Measurements from ENCODE around the gene AHDC1.

The AHDC1 gene

DNA sequence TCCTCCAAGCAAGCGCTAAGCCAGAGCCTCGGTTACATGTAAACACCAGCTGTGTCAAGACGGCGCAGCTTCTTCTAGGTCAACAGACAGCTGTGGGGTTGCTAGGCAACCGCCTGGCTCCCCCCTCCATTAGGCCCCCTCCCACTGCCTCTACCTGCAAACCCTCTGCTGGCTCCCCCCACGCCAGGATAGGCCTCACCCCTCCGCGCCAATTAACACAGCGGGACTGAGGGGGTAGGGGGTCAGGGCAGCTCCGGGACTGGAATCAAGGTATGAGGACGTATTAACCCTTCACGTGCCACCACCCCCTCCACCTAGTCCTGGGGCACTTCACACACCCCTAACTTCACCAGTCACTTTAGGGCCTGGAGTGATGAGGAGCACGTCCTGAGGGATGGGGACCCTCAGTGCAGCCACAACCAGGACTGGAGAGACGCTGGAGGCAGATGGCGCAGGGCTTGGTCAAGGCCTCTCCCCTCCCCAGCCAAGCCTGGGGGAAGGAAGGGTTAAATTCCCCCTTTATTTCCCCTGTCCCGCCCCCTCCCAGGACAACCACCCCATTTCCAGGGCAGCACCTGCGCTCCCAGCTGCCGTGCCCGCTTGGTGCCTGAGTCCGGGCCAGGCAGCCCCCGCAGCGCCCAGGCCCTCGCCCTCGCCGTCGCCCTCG, 76.6 kb downstream of the AHDC1 start:
- Histone ChIP-seq H3K79me2 (ENCODE audit: control insufficient read depth, insufficient read depth, low read length) (no peaks in the 10 kb centered on the region), H3K9ac (ENCODE audit: low read length) (peak overlapping the region; percentile 63), H3K4me2 (ENCODE audit: low read length) (peak overlapping the region; percentile 66), H3K4me3 (ENCODE audit: low read length) (no peak overlapping the region), H3K4me1 (ENCODE audit: control insufficient read depth, low read depth, low read length) (peaks cover 19% of the 10 kb centered on the region), H3K18ac (ENCODE audit: low read length) (peak overlapping the region; percentile 73), H3K79me1 (ENCODE audit: low read length) (no peaks in the 10 kb centered on the region), H4K8ac (ENCODE audit: low read depth, low read length) (no peak overlapping the region), H2AK5ac (ENCODE audit: low read length) (no peak overlapping the region), H3K56ac (ENCODE audit: low read length) (peak overlapping the region; percentile 66), H2BK15ac (replicated peaks; ENCODE audit: low read depth) (no peak overlapping the region), H4K5ac (ENCODE audit: low read length) (no peak overlapping the region), H2BK5ac (ENCODE audit: low read length) (no peak overlapping the region), H2BK120ac (ENCODE audit: low read depth, low read length) (no peak overlapping the region), H3K36me3 (ENCODE audit: control insufficient read depth, insufficient read depth, low read length) (no peaks in the 10 kb centered on the region), H3K4ac (ENCODE audit: low read depth, low read length) (peak overlapping the region; percentile 20), H3K23ac (ENCODE audit: low read length) (peak overlapping the region; percentile 0), H3K27me3 (ENCODE audit: insufficient read depth, low read length, poor library complexity) (no peaks in the 10 kb centered on the region), H3K27ac (ENCODE audit: low read depth, low read length) (peak overlapping the region; percentile 20)
- no CpG with 5 or more reads among the region's 27 CpGs for WGBS (ENCODE audit: extremely low coverage, insufficient coverage, low lambda C conversion rate)
- DNase-seq, result peak; percentile 97

GRCh38 chr1:27526569-27527222, 77.2 kb downstream of the AHDC1 start:
- no CpG with 5 or more reads among the region's 10 CpGs for WGBS (ENCODE audit: extremely low coverage, insufficient coverage, low lambda C conversion rate)
- H3K56ac ChIP-seq (ENCODE audit: low read length), result no peak overlapping the region
- no peak for DNase-seq
- H2BK5ac ChIP-seq (ENCODE audit: low read length), result no peak overlapping the region
- no peak overlapping the region for H4K5ac ChIP-seq (ENCODE audit: low read length)
- no peak overlapping the region for H2BK15ac ChIP-seq (replicated peaks; ENCODE audit: low read depth)
- no peak overlapping the region for H3K23ac ChIP-seq (ENCODE audit: low read length)
- no peak overlapping the region for H3K18ac ChIP-seq (ENCODE audit: low read length)
- no peak overlapping the region for H2AK5ac ChIP-seq (ENCODE audit: low read length)
- no peak overlapping the region for H3K27ac ChIP-seq (ENCODE audit: low read depth, low read length)
- no peak overlapping the region for H2BK120ac ChIP-seq (ENCODE audit: low read depth, low read length)
- H4K8ac ChIP-seq (ENCODE audit: low read depth, low read length), result no peak overlapping the region
- peaks cover 19% of the 10 kb centered on the region for H3K4me1 ChIP-seq (ENCODE audit: control insufficient read depth, low read depth, low read length)
- no peaks in the 10 kb centered on the region for H3K27me3 ChIP-seq (ENCODE audit: insufficient read depth, low read length, poor library complexity)
- H3K79me1 ChIP-seq (ENCODE audit: low read length), result no peaks in the 10 kb centered on the region
- no peak overlapping the region for H3K4ac ChIP-seq (ENCODE audit: low read depth, low read length)
- H3K79me2 ChIP-seq (ENCODE audit: control insufficient read depth, insufficient read depth, low read length), result no peaks in the 10 kb centered on the region
- H3K36me3 ChIP-seq (ENCODE audit: control insufficient read depth, insufficient read depth, low read length), result no peaks in the 10 kb centered on the region
- no peak overlapping the region for H3K4me3 ChIP-seq (ENCODE audit: low read length)
- peak overlapping the region; percentile 66 for H3K4me2 ChIP-seq (ENCODE audit: low read length)
- H3K9ac ChIP-seq (ENCODE audit: low read length), result peak overlapping the region; percentile 16

DNA sequence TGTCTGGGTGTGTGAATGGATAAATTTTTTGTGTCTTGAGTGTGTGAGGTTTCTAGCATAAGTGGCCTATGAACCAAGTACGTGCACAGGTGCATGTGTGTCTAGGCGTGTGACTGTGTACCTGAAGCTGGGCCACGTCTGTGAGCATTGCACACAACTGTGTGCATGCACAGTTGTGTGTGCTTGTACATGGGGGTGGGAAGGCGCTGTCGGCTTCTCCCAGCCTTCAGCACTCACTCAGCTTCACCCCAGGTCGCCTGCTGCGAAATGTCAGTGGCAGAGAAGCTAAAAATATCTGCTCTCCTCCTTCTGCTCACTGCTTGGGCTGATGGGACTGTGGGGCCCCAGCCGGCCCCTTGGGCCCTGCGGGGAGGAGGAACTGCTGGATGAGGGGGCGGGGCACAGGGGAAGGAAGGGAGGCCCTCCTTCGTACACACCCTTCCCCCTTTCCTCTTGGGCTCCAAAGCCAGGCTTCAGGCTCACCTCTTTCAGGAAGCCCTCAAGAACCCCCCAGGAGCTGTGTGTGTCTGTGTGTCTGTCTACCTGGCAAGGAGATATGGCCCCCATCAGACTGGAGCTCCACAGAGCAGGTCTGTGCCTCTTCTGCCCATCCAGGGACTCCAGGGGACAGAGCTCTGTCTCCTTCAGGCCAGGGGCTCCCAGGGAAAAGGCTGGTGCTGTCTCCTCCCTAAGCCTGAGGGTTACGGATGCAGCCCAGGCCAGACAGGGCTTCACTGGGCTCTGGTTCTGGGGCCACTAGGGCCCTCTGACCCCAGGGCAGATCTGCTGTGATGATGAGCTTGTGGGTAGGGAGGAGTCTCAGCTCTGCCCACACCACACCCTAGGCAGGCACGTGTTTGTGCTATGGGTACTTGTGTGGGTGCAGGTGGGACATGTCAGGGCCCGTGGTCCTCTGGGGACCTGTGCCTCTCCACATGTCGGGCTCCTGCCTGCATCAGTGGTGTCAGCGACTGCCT, 78.4 kb downstream of the AHDC1 start:
- WGBS (ENCODE audit: extremely low coverage, insufficient coverage, low lambda C conversion rate), result no CpG with 5 or more reads among the region's 16 CpGs
- peaks cover 19% of the 10 kb centered on the region for H3K4me1 ChIP-seq (ENCODE audit: control insufficient read depth, low read depth, low read length)
- H3K36me3 ChIP-seq (ENCODE audit: control insufficient read depth, insufficient read depth, low read length), result no peaks in the 10 kb centered on the region
- peak overlapping the region; percentile 59 for H3K23ac ChIP-seq (ENCODE audit: low read length)
- H3K56ac ChIP-seq (ENCODE audit: low read length), result peak overlapping the region; percentile 73
- H2BK5ac ChIP-seq (ENCODE audit: low read length), result peak overlapping the region; percentile 17
- no peak overlapping the region for H3K4ac ChIP-seq (ENCODE audit: low read depth, low read length)
- no peak overlapping the region for H3K4me3 ChIP-seq (ENCODE audit: low read length)
- peak; percentile 78 for DNase-seq
- H4K5ac ChIP-seq (ENCODE audit: low read length), result no peak overlapping the region
- H3K27me3 ChIP-seq (ENCODE audit: insufficient read depth, low read length, poor library complexity), result no peaks in the 10 kb centered on the region
- H4K8ac ChIP-seq (ENCODE audit: low read depth, low read length), result no peak overlapping the region
- H3K18ac ChIP-seq (ENCODE audit: low read length), result peak overlapping the region; percentile 15
- H2BK120ac ChIP-seq (ENCODE audit: low read depth, low read length), result no peak overlapping the region
- peak overlapping the region; percentile 55 for H3K9ac ChIP-seq (ENCODE audit: low read length)
- H2AK5ac ChIP-seq (ENCODE audit: low read length), result peak overlapping the region; percentile 71
- H3K4me2 ChIP-seq (ENCODE audit: low read length), result no peak overlapping the region
- no peak overlapping the region for H2BK15ac ChIP-seq (replicated peaks; ENCODE audit: low read depth)
- H3K27ac ChIP-seq (ENCODE audit: low read depth, low read length), result no peak overlapping the region
- H3K79me2 ChIP-seq (ENCODE audit: control insufficient read depth, insufficient read depth, low read length), result no peaks in the 10 kb centered on the region
- no peaks in the 10 kb centered on the region for H3K79me1 ChIP-seq (ENCODE audit: low read length)

DNA sequence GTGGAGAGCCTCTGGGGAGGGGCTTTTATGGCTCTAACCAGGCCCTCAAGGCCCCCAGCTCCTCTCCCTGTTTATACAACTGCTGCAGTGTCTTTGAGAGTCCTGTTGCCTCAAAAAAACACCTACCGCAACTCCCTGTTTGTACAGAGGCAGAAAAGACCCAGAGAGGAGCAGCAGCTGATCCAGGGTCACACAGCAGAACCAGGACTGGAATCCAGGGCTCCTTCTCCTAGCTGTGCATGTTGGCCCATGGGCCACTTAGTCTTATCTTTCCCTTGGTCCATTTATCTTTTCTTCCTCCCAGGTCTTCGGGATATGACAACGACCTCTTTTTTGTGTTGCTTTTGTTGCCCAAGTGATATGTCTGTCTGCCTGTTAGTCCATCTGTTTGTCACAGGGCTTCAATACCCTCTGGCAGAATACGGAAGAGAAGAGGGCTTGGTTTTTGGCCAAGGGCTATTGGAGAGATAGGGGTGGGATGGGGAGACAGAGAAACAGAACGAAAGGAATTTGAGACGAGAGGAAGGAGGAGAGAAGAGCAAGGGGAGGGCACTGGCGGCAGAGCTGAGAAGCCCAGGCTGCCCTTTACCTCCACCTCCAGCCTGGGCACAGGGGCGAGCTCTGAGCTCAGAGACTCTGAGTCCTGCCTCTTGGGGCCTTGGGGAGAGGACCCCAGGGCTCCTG, 80.5 kb downstream of the AHDC1 start:
- Histone ChIP-seq H2BK15ac (replicated peaks; ENCODE audit: low read depth) (no peak overlapping the region), H3K18ac (ENCODE audit: low read length) (no peak overlapping the region), H3K4me3 (ENCODE audit: low read length) (no peak overlapping the region), H4K5ac (ENCODE audit: low read length) (no peak overlapping the region), H3K4ac (ENCODE audit: low read depth, low read length) (no peak overlapping the region), H3K27ac (ENCODE audit: low read depth, low read length) (no peak overlapping the region), H3K23ac (ENCODE audit: low read length) (no peak overlapping the region), H3K4me2 (ENCODE audit: low read length) (no peak overlapping the region), H3K79me1 (ENCODE audit: low read length) (no peaks in the 10 kb centered on the region), H2BK5ac (ENCODE audit: low read length) (no peak overlapping the region), H3K79me2 (ENCODE audit: control insufficient read depth, insufficient read depth, low read length) (no peaks in the 10 kb centered on the region), H2AK5ac (ENCODE audit: low read length) (no peak overlapping the region), H3K56ac (ENCODE audit: low read length) (peak overlapping the region; percentile 17), H2BK120ac (ENCODE audit: low read depth, low read length) (peak overlapping the region; percentile 9), H3K4me1 (ENCODE audit: control insufficient read depth, low read depth, low read length) (peaks cover 14% of the 10 kb centered on the region), H4K8ac (ENCODE audit: low read depth, low read length) (no peak overlapping the region), H3K9ac (ENCODE audit: low read length) (peak overlapping the region; percentile 7), H3K36me3 (ENCODE audit: control insufficient read depth, insufficient read depth, low read length) (no peaks in the 10 kb centered on the region), H3K27me3 (ENCODE audit: insufficient read depth, low read length, poor library complexity) (no peaks in the 10 kb centered on the region)
- DNase-seq, result no peak
- no CpG with 5 or more reads among the region's 8 CpGs for whole genome bisulfite sequencing (ENCODE audit: extremely low coverage, insufficient coverage, low lambda C conversion rate)

DNA sequence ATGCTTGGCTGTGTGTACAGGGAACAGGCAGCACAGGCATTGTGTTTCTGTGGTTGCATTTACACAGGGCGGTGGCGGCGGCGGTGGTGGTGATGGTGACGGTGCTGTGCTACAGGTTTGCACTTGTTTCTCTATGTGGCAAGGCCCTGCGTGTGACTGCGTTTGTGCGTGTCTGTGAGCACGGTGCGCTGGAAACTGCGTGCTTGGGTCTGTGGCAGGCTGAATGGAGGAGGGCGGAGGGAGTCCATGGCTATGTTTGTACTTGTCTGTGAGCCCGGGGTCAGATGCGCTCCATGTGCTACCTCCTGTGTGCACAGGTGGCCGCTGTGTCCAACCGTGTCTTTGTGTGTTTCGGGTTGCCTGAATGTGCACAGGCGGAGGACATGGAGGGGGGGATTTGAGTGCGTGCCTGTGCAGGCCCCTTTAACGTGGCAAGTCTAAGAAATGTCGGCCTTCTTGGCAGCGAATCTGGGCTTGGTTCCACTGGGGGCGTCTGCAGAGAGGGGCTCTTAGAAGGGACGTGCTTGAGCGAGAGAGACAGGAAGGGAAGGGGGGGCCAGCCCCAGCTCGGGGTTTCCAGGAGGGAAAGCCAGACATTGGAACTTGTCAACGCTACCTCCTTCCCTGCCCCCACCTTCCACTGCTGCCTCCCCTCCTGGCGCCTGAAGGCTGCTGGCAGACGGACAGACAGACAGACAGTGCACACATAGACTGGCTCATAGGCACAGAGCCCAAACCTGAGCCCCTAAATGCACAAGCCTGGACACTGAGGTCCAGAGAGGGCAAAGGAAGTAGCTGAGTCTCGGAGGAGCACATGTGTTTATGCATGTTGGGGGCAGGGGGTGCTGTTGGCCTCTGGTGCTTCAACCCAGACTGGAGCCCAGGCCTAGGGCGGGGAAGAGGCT, 81.3 kb downstream of the AHDC1 start:
- Histone ChIP-seq H2BK120ac (ENCODE audit: low read depth, low read length) (no peak overlapping the region), H3K4me3 (ENCODE audit: low read length) (no peak overlapping the region), H4K5ac (ENCODE audit: low read length) (no peak overlapping the region), H3K4me2 (ENCODE audit: low read length) (no peak overlapping the region), H3K36me3 (ENCODE audit: control insufficient read depth, insufficient read depth, low read length) (no peaks in the 10 kb centered on the region), H2AK5ac (ENCODE audit: low read length) (no peak overlapping the region), H3K18ac (ENCODE audit: low read length) (no peak overlapping the region), H3K27ac (ENCODE audit: low read depth, low read length) (no peak overlapping the region), H3K79me1 (ENCODE audit: low read length) (no peaks in the 10 kb centered on the region), H2BK5ac (ENCODE audit: low read length) (peak overlapping the region; percentile 41), H3K79me2 (ENCODE audit: control insufficient read depth, insufficient read depth, low read length) (no peaks in the 10 kb centered on the region), H3K56ac (ENCODE audit: low read length) (peak overlapping the region; percentile 74), H3K9ac (ENCODE audit: low read length) (peak overlapping the region; percentile 28), H3K23ac (ENCODE audit: low read length) (peak overlapping the region; percentile 7), H3K4me1 (ENCODE audit: control insufficient read depth, low read depth, low read length) (peaks cover 19% of the 10 kb centered on the region), H3K4ac (ENCODE audit: low read depth, low read length) (no peak overlapping the region), H2BK15ac (replicated peaks; ENCODE audit: low read depth) (no peak overlapping the region), H3K27me3 (ENCODE audit: insufficient read depth, low read length, poor library complexity) (no peaks in the 10 kb centered on the region), H4K8ac (ENCODE audit: low read depth, low read length) (no peak overlapping the region)
- no CpG with 5 or more reads among the region's 31 CpGs for WGBS (ENCODE audit: extremely low coverage, insufficient coverage, low lambda C conversion rate)
- peak; percentile 79 for DNase-seq

All from mesendoderm (in vitro differentiated cells).